WTC11 (cell line): ENCODE measurements around the gene PSMB9. TPM values are rescaled to one million over a fixed set of nuclear protein-coding genes. Genes with fewer than 3 reads are reported as not detected.

Source experiments
- ATAC-seq: fragments of 200-7000 bp; cut with Tn5 transposase; 2 replicates; pipeline ENCODE4 v1.10.0; 2021; ENCODE audit warnings: mild to moderate bottlenecking, moderate library complexity
- CTCF ChIA-PET: fragments of 300-600 bp; sonication (Branson Sonifier 250); formaldehyde crosslinking; loops from one replicate; lab custom pipeline; 2021; ENCODE audit warnings: antibody characterized with exemption; lab: Charles Lee
- POLR2A ChIA-PET: fragments of 350-600 bp; sonication (Branson Sonifier 250); formaldehyde crosslinking; loops from one replicate; lab custom pipeline; 2021; ENCODE audit warnings: antibody characterized with exemption; lab: Charles Lee
- DNase-seq: peaks from one replicate; pipeline ENCODE4 v3.0.0; 2021; ENCODE audit warnings: low spot score
- H3K27ac Mint-ChIP-seq: 2 replicates; pipeline ENCODE4 v1.8.0; 2021; ENCODE audit warnings: mixed read lengths
- H3K27me3 Mint-ChIP-seq: 2 replicates; pipeline ENCODE4 v1.8.0; 2021; ENCODE audit warnings: low read depth, mild to moderate bottlenecking, moderate library complexity, mixed read lengths
- H3K36me3 Mint-ChIP-seq: 2 replicates; pipeline ENCODE4 v1.8.0; 2021; ENCODE audit warnings: mixed read lengths
- H3K4me1 Mint-ChIP-seq: 2 replicates; pipeline ENCODE4 v1.8.0; 2022; ENCODE audit warnings: mixed read lengths
- H3K4me3 Mint-ChIP-seq: 2 replicates; pipeline ENCODE4 v1.8.0; 2021; ENCODE audit warnings: mild to moderate bottlenecking, moderate library complexity, mixed read lengths
- H3K9me3 Mint-ChIP-seq: 2 replicates; pipeline ENCODE4 v1.8.0; 2021; ENCODE audit warnings: mixed read lengths
- AFF4 ChIP-seq: sonication (generic); formaldehyde crosslinking; IDR thresholded peaks from 2 replicates; pipeline ENCODE4 v1.8.1; 2023; ENCODE audit warnings: mild to moderate bottlenecking, missing genetic modification reagents, borderline replicate concordance
- CDX4 ChIP-seq: fragments of 250-450 bp; sonication (Bioruptor Pico); IDR thresholded peaks from 2 replicates; pipeline ENCODE4 v1.9.0; 2021; ENCODE audit warnings: moderate library complexity, mild to moderate bottlenecking, inconsistent platforms, borderline replicate concordance
- ESRRA ChIP-seq: sonication (generic); formaldehyde crosslinking; IDR thresholded peaks from 2 replicates; pipeline ENCODE4 v1.8.1; 2022; ENCODE audit warnings: mild to moderate bottlenecking, missing genetic modification reagents, borderline replicate concordance
- FOXP1 ChIP-seq: sonication (generic); formaldehyde crosslinking; IDR thresholded peaks from 2 replicates; pipeline ENCODE4 v1.8.0; 2022; ENCODE audit warnings: missing genetic modification reagents, mild to moderate bottlenecking, moderate library complexity, borderline replicate concordance
- GABPB1 ChIP-seq: sonication (generic); formaldehyde crosslinking; IDR thresholded peaks from 2 replicates; pipeline ENCODE4 v1.8.1; 2023; ENCODE audit warnings: mild to moderate bottlenecking, missing genetic modification reagents
- GTF2I ChIP-seq: fragments of 250-450 bp; sonication (Bioruptor Pico); conservative IDR thresholded peaks from 2 replicates; pipeline ENCODE4 v1.4.0; 2021; ENCODE audit warnings: mild to moderate bottlenecking
- IRF2 ChIP-seq: sonication (generic); formaldehyde crosslinking; IDR thresholded peaks from 2 replicates; pipeline ENCODE4 v1.8.0; 2022; ENCODE audit warnings: low read depth, missing genetic modification reagents, borderline replicate concordance
- JUN ChIP-seq: sonication (generic); formaldehyde crosslinking; IDR thresholded peaks from 2 replicates; pipeline ENCODE4 v1.8.0; 2023; ENCODE audit warnings: mild to moderate bottlenecking, missing genetic modification reagents
- KAT7 ChIP-seq: sonication (generic); formaldehyde crosslinking; IDR thresholded peaks from 2 replicates; pipeline ENCODE4 v1.8.1; 2023; ENCODE audit warnings: missing genetic modification reagents, mild to moderate bottlenecking, borderline replicate concordance
- NFYB ChIP-seq: sonication (generic); formaldehyde crosslinking; conservative IDR thresholded peaks from 2 replicates; pipeline ENCODE4 v1.8.0; 2022; ENCODE audit warnings: low read depth, missing genetic modification reagents
- NR3C1 ChIP-seq: sonication (generic); formaldehyde crosslinking; conservative IDR thresholded peaks from 2 replicates; pipeline ENCODE4 v1.8.1; 2023; ENCODE audit warnings: low read depth, mild to moderate bottlenecking, missing genetic modification reagents
- PREB ChIP-seq: sonication (generic); formaldehyde crosslinking; IDR thresholded peaks from 2 replicates; pipeline ENCODE4 v1.8.1; 2022; ENCODE audit warnings: mild to moderate bottlenecking, missing genetic modification reagents, moderate library complexity, borderline replicate concordance
- RELA ChIP-seq: sonication (generic); formaldehyde crosslinking; IDR thresholded peaks from 2 replicates; pipeline ENCODE4 v1.8.1; 2022; ENCODE audit warnings: missing genetic modification reagents, mild to moderate bottlenecking, borderline replicate concordance
- RORB ChIP-seq: fragments of 250-450 bp; sonication (Bioruptor Pico); IDR thresholded peaks from 2 replicates; pipeline ENCODE4 v1.9.0; 2021; ENCODE audit warnings: mild to moderate bottlenecking
- SP1 ChIP-seq: sonication (generic); formaldehyde crosslinking; conservative IDR thresholded peaks from 2 replicates; pipeline ENCODE4 v1.8.1; 2022; ENCODE audit warnings: missing genetic modification reagents
- TCF7 ChIP-seq: sonication (generic); formaldehyde crosslinking; IDR thresholded peaks from 2 replicates; pipeline ENCODE4 v1.8.0; 2022; ENCODE audit warnings: mild to moderate bottlenecking, low read depth, missing genetic modification reagents, moderate library complexity
- ZBTB21 ChIP-seq: sonication (generic); formaldehyde crosslinking; IDR thresholded peaks from 2 replicates; pipeline ENCODE4 v1.8.1; 2023; ENCODE audit warnings: mild to moderate bottlenecking, missing genetic modification reagents, borderline replicate concordance
- ZNF138 ChIP-seq: sonication (generic); formaldehyde crosslinking; conservative IDR thresholded peaks from 2 replicates; pipeline ENCODE4 v1.8.1; 2022; ENCODE audit warnings: mild to moderate bottlenecking, moderate library complexity, missing genetic modification reagents
- ZNF232 ChIP-seq: sonication (generic); formaldehyde crosslinking; IDR thresholded peaks from 2 replicates; pipeline ENCODE4 v1.8.0; 2022; ENCODE audit warnings: mild to moderate bottlenecking, missing genetic modification reagents
- ZNF532 ChIP-seq: fragments of 250-450 bp; sonication (Bioruptor Pico); IDR thresholded peaks from 2 replicates; pipeline ENCODE4 v1.9.0; 2021; ENCODE audit warnings: mild to moderate bottlenecking, borderline replicate concordance
- total RNA-seq: library from RNA; stranded (reverse); gene quantifications from 3 replicates; pipeline ENCODE4 v1.2.3, GENCODE V29; 2021

PSMB9 gene
- total RNA-seq, 1 experiment from 2014 or later = 1.8 TPM

GRCh38 chr6:32903952-32904351 is 50.0 kb downstream of the PSMB9 start (continued):
- TF ChIP-seq AFF4 (no peak), ZBTB21 (no peak), ESRRA (CRISPR knock-in tag) (no peak), IRF2 (CRISPR knock-in tag) (no peak), GTF2I (CRISPR knock-in tag) (no peak), ZNF532 (CRISPR knock-in tag) (no peak), CDX4 (CRISPR knock-in tag) (no peak), SP1 (CRISPR knock-in tag) (no peak), NR3C1 (no peak)

- DNase-seq = no peak
- ChIA-PET CTCF (interaction anchor here (0.6 to 2.6 kb wide), 7 partner anchors 21 to 80 kb away, joined by 3 to 18 read pairs (median 5); partner anchors contain the start of genes HLA-DMA and TAP2), POLR2A (interaction anchor here (0.6 to 1.2 kb wide), 2 partner anchors 48 to 67 kb away, joined by 5 to 6 read pairs; no protein-coding TSS in a partner anchor)
- no peak for TF ChIP-seq FOXP1 (CRISPR knock-in tag)
- TF ChIP-seq RELA (CRISPR knock-in tag) = no peak
- no peak for TF ChIP-seq GABPB1 (CRISPR knock-in tag)
- TF ChIP-seq ZNF138 (CRISPR knock-in tag) = no peak
- no peak for TF ChIP-seq CDX4 (CRISPR knock-in tag)
- no peak for TF ChIP-seq KAT7 (CRISPR knock-in tag)
- TF ChIP-seq RORB (CRISPR knock-in tag) = no peak
- TF ChIP-seq TCF7 (CRISPR knock-in tag) = no peak
- TF ChIP-seq IRF2 (CRISPR knock-in tag) = no peak
- no peak for TF ChIP-seq PREB (CRISPR knock-in tag)
- TF ChIP-seq ZNF232 (CRISPR knock-in tag) = no peak
- no peak for TF ChIP-seq NFYB (CRISPR knock-in tag)
- TF ChIP-seq JUN (CRISPR knock-in tag) = no peak
- TF ChIP-seq, all 79 proteins: peak for 0
- H3K36me3 Mint-ChIP-seq = no peaks in the 10 kb centered on the region
- no peak overlapping the region for H3K4me3 Mint-ChIP-seq
- H3K27me3 Mint-ChIP-seq = no peaks in the 10 kb centered on the region
- no peaks in the 10 kb centered on the region for H3K4me1 Mint-ChIP-seq
- no peaks in the 10 kb centered on the region for H3K9me3 Mint-ChIP-seq
- H3K27ac Mint-ChIP-seq = no peak overlapping the region
- no peak for ATAC-seq
Measured at GRCh38 chr6:32905078-32905477, 51.1 kb downstream of the PSMB9 start.
